Activated CD8-positive, alpha-beta T cell treated with anti-CD3 and anti-CD28 coated beads for 36 hours (primary cell): ENCODE measurements around the gene METAP1D. TPM values are rescaled to one million over a fixed set of nuclear protein-coding genes. Genes with fewer than 3 reads are reported as not detected.

Source experiments
- ATAC-seq: fragments of 200-7000 bp; cut with Tn5 transposase; one replicate; pipeline ENCODE4 v1.10.0; 2021; ENCODE audit warnings: mild to moderate bottlenecking, moderate library complexity
- CTCF ChIA-PET: fragments of 350-600 bp; sonication (Branson Sonifier 250); formaldehyde crosslinking; loops from one replicate; lab custom pipeline; 2021; ENCODE audit warnings: antibody characterized with exemption; lab: Charles Lee
- POLR2A ChIA-PET: fragments of 350-600 bp; sonication (Branson Sonifier 250); formaldehyde crosslinking; loops from one replicate; lab custom pipeline; 2021; ENCODE audit warnings: antibody characterized with exemption; lab: Charles Lee
- DNase-seq: peaks from one replicate; pipeline ENCODE4 v3.0.0-alpha.2; 2020
- H3K27ac Mint-ChIP-seq: one replicate; pipeline ENCODE4 v1.8.0; 2021; ENCODE audit warnings: mild to moderate bottlenecking, mixed read lengths
- H3K27me3 Mint-ChIP-seq: one replicate; pipeline ENCODE4 v1.8.0; 2021; ENCODE audit warnings: mixed read lengths
- H3K36me3 Mint-ChIP-seq: one replicate; pipeline ENCODE4 v1.8.0; 2021; ENCODE audit warnings: low read depth, mixed read lengths
- H3K4me1 Mint-ChIP-seq: one replicate; pipeline ENCODE4 v1.8.0; 2021; ENCODE audit warnings: low read depth, mixed read lengths
- H3K4me3 Mint-ChIP-seq: one replicate; pipeline ENCODE4 v1.8.0; 2021; ENCODE audit warnings: mild to moderate bottlenecking, moderate library complexity, mixed read lengths
- H3K9me3 Mint-ChIP-seq: one replicate; pipeline ENCODE4 v1.8.0; 2021; ENCODE audit warnings: mixed read lengths
- intact Hi-C: fragments of 100-400 bp; cut with micrococcal nuclease; formaldehyde crosslinking; loops from one replicate; pipeline ENCODE4 v1.10.0; 2022
- total RNA-seq, 2 experiments: library from RNA; stranded (reverse); gene quantifications; one replicate each; pipeline ENCODE4 v1.2.3, GENCODE V29; 2021
- TF ChIP-seq, protein P1 (sequence below): fragments of 200-600 bp; IDR thresholded peaks from one replicate; pipeline ENCODE4 v1.8.0; 2022; ENCODE audit warnings: antibody characterized with exemption, mild to moderate bottlenecking

The METAP1D gene
- total RNA-seq, 2 experiments from 2014 or later: 5.4 to 8.8 TPM

DNA sequence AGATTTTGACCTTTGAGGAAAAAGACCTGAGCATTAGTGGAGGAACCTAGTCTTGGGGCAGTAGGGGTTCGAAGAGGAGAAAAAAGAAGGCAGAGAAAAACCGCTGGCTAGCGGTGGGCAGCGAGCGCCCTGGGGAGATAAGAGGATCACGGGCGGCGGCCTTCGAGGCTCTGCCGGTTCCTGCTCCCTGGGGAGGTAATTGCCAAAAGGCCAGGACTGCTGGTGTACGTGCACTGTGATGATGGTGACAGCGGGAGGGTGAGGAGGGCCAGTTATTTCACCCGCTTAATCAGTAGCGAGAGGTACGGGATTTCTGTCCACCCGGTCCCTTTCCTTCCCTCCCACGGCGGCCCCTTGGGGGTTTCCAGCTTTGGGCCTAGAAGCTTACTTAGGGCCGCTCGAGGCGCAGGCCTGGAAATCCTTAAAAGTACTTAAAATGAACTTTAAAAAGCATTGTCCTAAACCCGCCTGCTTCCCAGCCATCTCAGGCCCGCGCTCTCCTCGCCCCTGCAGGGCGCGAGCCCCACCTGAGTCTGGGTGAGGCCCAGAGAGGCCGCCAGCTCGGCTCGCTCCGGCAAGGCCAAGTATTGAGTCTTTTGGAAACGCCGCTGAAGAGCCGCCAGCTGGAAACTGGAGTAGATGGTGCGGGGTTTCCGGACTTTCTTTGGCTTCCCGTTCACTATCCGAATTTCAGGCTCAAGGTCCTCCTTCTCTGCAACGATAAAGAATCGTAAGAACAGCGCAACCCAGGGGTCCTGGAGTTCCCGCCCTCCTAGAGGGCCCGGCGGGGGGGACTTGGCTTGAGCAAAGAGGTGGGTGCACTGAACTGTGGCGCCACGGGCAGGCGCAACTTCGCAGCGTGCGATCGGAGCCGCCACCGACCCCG lies 101.4 kb downstream of the METAP1D start:
- H3K4me1 Mint-ChIP-seq: peaks cover 56% of the 10 kb centered on the region
- ATAC-seq: no peak
- peak; percentile 28 for DNase-seq
- H3K36me3 Mint-ChIP-seq: no peaks in the 10 kb centered on the region
- H3K27me3 Mint-ChIP-seq: peaks cover 70% of the 10 kb centered on the region
- intact Hi-C loops: loop anchor here (5.0 to 10.0 kb wide), 3 partner anchors 176 to 506 kb away; partner anchors contain the start of gene HAT1
- no peak overlapping the region for H3K27ac Mint-ChIP-seq
- peak overlapping the region; percentile 76 for H3K4me3 Mint-ChIP-seq
- ChIA-PET CTCF (interaction anchor here (0.8 to 6.1 kb wide), 9 partner anchors 10 to 502 kb away, joined by 3 to 32 read pairs (median 5); partner anchors contain the start of genes DLX1 and HAT1), POLR2A (interaction anchor here (2.2 kb wide), 1 partner anchor 19 kb away, joined by 15 read pairs; no protein-coding TSS in a partner anchor)
- TF ChIP-seq, protein P1, sequence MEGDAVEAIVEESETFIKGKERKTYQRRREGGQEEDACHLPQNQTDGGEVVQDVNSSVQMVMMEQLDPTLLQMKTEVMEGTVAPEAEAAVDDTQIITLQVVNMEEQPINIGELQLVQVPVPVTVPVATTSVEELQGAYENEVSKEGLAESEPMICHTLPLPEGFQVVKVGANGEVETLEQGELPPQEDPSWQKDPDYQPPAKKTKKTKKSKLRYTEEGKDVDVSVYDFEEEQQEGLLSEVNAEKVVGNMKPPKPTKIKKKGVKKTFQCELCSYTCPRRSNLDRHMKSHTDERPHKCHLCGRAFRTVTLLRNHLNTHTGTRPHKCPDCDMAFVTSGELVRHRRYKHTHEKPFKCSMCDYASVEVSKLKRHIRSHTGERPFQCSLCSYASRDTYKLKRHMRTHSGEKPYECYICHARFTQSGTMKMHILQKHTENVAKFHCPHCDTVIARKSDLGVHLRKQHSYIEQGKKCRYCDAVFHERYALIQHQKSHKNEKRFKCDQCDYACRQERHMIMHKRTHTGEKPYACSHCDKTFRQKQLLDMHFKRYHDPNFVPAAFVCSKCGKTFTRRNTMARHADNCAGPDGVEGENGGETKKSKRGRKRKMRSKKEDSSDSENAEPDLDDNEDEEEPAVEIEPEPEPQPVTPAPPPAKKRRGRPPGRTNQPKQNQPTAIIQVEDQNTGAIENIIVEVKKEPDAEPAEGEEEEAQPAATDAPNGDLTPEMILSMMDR: no peak
- H3K9me3 Mint-ChIP-seq: no peaks in the 10 kb centered on the region

DNA sequence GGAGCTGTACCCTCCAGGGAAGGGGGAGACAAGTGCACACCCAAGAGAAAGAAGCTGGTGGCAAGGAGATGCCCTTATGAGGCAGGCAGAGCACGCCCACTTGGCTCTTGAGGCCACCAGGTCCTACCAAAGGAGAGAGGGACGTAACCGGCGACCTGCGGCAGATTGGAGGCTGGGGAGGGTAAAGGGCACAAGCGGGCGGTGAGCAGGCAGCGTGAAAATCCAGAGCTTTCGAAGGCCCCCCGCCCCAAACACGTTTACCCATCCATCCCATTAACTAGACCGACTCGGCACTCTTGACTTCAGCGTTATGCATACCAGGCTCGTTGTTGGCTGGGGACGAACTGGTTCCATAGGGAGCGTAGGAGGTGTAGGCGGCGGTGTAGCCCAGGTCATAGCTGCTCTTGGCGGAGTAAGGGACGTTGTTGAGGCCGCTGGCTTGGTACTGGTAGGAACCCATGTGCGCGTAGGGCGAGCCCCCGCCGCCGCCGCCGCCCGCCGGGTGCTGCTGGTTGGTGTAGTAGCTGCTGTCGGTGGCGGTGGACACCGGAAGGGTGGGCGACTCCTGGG lies 102.2 kb downstream of the METAP1D start:
- H3K4me3 Mint-ChIP-seq: peak overlapping the region; percentile 76
- H3K27me3 Mint-ChIP-seq: peaks cover 72% of the 10 kb centered on the region
- ChIA-PET CTCF (interaction anchor here (0.8 to 6.1 kb wide), 14 partner anchors 11 to 528 kb away, joined by 3 to 32 read pairs (median 4); partner anchors contain the start of genes DLX1 and HAT1), POLR2A (interaction anchor here (0.6 to 2.2 kb wide), 3 partner anchors 20 to 50 kb away, joined by 3 to 15 read pairs (median 3); no protein-coding TSS in a partner anchor)
- intact Hi-C loops: loop anchor here (2.0 to 10.0 kb wide), 4 partner anchors 17 to 507 kb away; partner anchors contain the start of genes DLX1 and HAT1
- H3K9me3 Mint-ChIP-seq: no peaks in the 10 kb centered on the region
- TF ChIP-seq, protein P1: no peak
- ATAC-seq (peak; percentile 7), DNase-seq (peak; percentile 64)
- no peak overlapping the region for H3K27ac Mint-ChIP-seq
- no peaks in the 10 kb centered on the region for H3K36me3 Mint-ChIP-seq
- peaks cover 52% of the 10 kb centered on the region for H3K4me1 Mint-ChIP-seq

DNA sequence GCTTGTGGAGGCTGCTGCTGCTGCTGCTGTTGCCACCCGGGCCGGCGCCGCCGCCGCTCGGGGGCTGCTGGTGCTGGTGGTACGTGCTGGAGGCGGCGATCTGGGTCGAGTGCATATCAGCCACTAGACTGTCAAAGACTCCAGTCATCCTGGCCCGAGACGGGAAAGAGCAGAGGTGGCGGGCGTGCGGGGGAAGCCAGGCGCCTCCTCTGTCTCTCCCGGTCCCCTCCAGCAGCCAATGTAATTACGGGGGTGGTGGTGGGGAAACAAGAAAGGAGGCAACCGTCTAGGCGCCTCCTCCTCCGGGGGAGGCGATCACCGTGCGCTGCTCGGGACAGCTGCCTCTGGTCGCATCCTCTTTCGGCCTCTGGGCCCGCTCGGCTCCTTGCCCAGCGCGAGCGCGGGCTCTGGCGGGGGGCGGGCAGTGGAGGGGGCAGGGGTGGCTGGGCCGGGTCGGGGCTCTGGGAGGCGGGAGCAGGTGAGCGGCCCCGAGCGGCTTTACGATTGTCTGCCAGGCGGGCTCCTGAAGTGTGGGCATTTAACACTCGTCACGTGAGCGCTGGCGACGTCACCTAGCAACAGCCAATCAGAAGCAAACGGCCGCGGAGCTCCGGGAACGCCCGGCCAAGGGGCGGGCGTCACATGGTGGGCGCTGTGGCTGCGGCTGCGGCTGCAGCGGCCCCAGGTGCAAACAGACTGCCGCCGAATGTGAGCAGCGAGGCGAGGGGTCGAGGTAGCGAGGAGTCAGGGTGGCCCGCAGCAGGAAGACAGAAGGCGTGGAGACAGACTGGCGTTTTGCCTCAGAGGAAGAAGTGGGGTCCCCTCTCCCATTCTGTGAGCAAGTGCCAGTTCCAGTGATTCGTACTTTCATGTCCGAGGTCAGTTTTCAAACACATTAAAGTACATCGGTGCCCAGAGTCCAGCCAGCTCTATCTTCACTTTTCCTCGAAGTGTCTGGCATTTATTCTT lies 102.9 kb downstream of the METAP1D start, which contains the start of gene DLX2:
DLX2 (minus strand) TSS at position 510 of the 969 bp plus-strand sequence; CDS start at position 148, 362 bp downstream.
- TF ChIP-seq, protein P1: no peak
- peaks cover 45% of the 10 kb centered on the region for H3K4me1 Mint-ChIP-seq
- DNase-seq: peak; percentile 88
- peak; percentile 43 for ATAC-seq
- no peaks in the 10 kb centered on the region for H3K9me3 Mint-ChIP-seq
- ChIA-PET CTCF (interaction anchor here (0.8 to 6.1 kb wide), 23 partner anchors 11 to 529 kb away, joined by 3 to 32 read pairs (median 4); partner anchors contain the start of genes DLX1 and HAT1), POLR2A (interaction anchor here (0.6 to 2.2 kb wide), 4 partner anchors 21 to 360 kb away, joined by 3 to 15 read pairs (median 3); no protein-coding TSS in a partner anchor)
- intact Hi-C loops: loop anchor here (2.0 to 10.0 kb wide), 4 partner anchors 18 to 508 kb away; partner anchors contain the start of genes DLX1 and HAT1
- peak within 1 kb of the TSS; percentile 76 for H3K4me3 Mint-ChIP-seq
- peaks cover 69% of the 10 kb centered on the region for H3K27me3 Mint-ChIP-seq
- no peak within 1 kb of the TSS for H3K27ac Mint-ChIP-seq
- H3K36me3 Mint-ChIP-seq: no peaks in the 10 kb centered on the region
